HG02763 (cell line): Measurements from ENCODE around the gene CD200R1.

Experiments used
- ATAC-seq: cut with Tn5 transposase; IDR thresholded peaks from one replicate; pipeline ENCODE4 v1.9.1; 2021; ENCODE audit warnings: mild to moderate bottlenecking, moderate library complexity; ENCODE audit not compliant: unreplicated experiment

CD200R1 gene, protein sequence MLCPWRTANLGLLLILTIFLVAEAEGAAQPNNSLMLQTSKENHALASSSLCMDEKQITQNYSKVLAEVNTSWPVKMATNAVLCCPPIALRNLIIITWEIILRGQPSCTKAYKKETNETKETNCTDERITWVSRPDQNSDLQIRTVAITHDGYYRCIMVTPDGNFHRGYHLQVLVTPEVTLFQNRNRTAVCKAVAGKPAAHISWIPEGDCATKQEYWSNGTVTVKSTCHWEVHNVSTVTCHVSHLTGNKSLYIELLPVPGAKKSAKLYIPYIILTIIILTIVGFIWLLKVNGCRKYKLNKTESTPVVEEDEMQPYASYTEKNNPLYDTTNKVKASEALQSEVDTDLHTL

DNA sequence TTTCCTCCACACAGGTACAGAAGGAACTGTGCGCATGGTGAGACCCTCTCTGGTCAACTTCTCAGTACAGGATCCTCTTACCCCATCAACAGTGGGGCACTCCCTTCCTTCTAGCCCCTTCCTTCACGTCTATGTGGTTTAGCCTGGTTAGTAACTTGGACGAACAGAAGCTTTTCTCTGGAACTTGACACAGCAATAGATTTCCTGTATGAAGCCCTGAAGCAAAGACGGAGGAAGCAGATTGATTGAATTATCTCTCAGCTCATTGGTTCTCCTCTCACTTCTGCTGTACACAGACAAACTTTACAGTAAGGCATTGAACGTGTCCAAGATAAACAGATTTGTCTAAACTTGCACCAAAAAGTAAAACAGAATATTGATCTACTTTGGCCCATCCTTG lies at the start of gene CD200R1:
TSS of gene CD200R1 (minus strand) at position 210 of the 400 bp plus-strand sequence. CDS start 246 bp downstream, outside the sequence.
- no peak for ATAC-seq

DNA sequence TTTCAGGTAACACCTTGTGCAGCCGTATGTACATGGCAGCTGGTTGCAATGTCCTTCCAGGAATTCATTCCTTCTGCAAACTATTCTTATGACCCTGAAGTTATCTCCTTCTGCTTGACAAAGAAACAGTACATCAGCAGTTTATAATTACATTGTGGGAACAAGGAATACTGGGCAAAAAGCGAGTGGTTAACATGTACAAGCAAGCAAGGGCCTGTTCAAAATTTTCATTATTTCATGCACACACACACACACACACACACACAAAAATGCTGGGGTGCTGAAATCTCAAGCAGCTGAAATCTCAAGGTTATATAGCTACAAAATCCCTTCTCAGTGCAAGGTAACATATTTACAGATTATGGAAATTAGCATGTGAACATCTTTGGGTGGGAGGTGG lies 46.6 kb upstream of the CD200R1 start:
- ATAC-seq, result no peak

DNA sequence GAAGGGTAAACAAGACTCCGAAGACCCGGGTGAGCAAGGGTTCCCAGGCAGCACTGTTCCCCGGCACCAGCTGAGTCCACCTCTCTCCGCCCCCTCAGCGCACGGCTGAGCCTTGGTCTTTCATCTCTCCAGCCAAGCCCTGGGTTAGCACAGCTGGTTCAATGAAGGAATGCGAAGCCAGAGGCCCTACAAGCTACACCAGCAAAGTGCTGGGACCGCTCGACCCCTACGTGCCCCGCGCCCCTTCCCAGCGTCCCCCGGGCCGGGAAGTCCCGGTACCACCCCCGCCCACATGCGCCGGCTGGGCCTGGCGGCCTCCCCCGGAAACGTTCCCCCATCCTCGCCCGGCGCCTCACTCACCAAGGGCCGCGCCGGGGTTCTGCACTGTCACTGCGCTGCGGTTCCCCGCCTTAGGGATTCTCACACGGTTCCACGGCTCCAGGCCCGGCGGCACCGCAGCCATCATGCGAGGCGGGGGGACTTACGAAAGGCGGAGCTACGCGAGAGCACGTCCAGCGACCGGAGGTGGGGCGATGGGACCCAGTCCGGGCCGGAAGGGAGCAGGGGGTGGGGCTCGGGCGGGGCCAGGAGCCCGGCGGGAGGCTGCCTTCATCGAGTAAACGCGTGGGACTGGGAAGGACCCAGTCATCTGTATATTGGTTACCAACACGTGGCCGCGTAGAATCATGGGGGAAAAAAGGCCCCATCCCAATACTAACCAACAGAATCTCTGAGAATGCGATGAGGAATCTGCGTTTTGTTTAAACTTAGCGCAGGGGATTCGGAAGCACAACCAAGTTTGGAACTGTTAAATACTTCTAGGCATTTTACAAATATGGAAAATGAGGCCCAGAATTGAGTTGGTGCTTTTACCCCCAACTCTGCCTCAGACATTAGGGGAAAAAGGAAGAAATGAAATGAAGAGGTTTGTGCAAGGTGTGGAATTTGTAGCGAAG lies 44.6 kb upstream of the CD200R1 start:
- ATAC-seq, result peak; percentile 84

DNA sequence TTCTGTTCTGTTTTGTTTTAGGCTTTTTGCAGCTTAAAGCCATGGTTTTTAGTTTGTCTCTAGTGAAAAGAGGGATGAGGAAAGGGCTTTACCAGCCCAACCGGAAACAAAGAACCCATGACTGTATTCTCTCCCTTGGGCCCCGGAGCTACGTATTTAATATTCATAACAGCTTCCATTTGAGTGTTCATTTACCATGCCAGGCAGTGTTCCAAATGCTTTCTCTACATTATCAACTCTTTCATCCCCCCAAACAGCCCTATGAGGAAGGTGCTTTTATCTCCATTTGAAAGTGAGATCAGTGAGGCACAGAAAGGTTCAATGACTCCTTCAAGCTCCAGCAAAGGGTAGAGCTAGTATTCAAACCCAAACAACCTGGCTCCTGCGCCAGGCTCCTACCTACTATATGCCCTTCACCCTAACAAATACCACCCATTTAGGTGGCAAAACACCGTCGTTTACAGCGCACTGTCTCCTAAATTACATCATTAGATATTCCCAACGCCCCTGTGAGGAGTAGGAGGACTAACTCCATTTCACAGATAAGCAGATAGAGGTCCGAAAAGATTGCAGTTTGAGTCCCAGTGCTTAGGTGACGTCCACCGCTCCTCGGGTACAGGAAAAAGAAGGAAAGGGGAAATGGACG lies 43.8 kb upstream of the CD200R1 start:
- ATAC-seq, result no peak

DNA sequence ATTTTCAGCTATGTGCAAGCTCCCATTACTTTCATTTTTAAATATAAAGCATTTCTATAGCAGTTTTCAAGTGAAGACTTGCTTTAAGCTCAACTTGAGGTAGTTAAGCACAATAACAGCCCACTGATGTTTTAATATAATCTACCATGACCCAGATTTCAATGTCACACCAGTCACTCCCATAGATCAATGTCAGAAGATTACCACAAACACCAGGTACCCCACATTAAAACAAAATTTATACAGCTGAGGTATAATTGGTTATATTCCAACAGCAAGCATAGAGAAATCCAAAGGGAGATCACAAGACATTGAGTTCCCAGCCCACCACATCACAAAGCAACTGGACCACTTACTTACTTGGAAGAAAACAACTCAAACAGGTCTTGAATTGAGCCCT lies 38.7 kb upstream of the CD200R1 start:
- ATAC-seq, result no peak

DNA sequence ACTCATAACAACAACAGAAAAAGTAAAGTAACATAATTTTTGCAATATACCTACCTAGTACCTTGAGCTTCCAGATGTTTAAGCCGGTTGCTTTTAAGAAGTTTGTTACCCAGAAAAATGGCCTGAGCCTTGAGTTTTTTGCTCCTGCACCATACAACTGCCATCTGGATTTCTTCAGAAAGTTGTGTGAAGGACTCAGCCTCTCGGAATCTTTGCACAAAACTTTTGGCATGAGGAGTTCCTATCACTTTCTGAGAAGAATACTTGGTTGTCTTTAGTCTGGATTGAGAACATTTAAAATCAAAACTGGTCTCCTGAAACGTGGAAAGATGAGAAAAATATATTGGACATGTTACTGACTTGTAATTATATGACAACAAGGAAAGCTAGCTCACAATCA lies 33.2 kb upstream of the CD200R1 start:
- ATAC-seq, result no peak

DNA sequence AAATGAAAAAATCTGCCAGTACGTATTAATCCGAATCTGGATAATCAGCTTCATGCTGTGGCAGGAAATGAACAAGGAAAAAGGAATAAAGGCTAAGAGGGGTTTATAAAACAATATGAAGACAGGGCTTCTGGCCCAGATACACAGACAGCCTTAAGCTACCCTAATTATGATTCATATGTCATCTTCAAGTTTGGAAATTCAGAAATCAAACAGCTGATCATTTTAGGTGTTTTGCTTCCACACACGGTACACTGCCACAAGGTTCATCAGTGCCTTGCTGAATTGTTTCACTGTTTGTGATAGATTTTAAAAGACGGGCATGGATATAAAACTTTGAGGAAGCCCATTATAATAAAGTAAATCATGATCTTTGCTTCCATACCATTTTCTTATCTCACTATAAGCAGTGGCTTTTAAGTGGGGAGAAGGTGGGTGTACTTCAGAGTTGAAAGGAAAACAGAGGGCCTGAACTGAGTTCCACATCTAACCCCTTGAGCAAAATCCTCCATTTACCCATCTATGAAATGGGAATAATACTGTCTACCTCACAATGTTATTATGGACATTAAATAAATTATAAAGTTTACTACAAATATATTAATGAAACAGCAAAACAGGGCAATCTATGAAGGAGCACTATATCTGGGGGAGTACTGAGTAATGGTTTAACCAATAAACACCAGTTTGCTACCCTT lies 31.6 kb upstream of the CD200R1 start:
- no peak for ATAC-seq

DNA sequence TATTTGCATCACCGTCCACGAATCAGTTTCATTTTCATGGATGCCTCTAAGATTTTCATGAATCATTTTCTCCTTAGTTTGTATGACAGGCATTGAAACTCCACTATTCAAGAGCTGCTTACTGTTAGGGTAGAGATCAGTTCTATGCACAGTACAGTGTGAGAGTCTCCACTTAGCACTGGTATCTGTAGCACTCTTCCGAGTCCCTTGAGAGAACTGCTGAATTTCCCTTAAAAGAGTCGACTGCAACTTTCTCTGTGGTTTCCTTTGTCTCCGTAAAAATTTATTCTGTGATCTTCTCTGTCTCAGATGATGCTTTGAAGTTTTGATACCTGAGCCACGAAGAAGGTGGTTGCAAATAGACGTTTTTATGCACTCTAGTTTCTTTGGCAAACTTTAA lies 30.7 kb upstream of the CD200R1 start:
- ATAC-seq, result no peak

DNA sequence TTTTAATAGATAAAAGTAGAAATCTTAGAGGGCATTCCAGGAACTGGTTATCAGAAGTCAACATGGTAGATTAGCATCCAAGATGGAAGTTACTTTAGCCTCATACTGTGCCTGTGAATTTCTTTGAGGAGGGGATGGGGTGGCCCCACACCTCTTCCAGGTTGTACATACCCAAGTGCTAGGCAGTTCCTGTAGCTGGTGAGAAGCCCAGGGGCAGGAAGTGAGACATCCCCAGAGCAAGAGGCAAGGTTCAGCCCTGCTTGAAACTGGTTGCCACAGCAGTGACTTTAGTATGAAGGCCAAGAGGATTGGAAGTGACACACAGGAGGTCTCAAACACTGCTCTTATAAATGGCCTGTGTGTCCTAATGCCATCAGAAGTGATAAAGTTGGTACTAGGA lies 27.8 kb upstream of the CD200R1 start:
- no peak for ATAC-seq

DNA sequence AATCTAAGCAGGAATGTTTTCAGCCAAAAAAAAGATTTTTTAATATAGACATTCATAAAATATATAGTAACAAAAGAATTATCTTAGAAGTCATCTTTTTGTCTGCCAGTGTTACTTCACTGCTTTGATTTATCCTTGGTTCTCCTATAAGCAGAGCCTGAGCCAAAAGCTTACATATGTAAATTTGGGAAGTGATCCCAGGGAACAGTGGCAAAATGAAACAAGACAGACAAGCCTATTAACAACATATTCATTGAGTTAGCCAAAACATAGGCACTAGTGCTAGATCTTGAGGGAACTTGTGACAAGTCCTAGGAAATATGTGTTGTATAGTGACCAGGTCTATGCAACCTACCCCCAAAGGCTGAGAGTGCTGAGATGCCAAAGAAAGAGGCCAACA lies 27.1 kb upstream of the CD200R1 start:
- no peak for ATAC-seq

DNA sequence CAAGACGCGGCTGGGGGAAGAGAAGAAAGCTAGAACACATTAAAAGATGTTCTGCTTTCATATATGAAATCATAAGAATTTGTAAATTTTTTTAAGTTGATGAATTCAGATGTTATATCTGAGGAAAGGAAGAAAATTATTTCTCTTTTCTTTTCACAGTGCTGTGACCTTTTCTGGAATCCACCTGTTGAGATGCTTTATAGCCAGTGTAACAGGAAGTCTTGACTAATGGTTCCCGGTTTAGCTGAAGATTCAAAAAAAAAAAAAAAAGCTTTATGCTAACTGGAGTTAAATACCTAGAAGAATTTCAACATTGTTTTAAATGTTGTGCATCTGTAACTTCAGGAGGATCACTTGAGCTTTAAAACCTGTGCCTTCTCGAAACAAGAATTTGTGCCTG lies 25.8 kb upstream of the CD200R1 start:
- no peak for ATAC-seq

DNA sequence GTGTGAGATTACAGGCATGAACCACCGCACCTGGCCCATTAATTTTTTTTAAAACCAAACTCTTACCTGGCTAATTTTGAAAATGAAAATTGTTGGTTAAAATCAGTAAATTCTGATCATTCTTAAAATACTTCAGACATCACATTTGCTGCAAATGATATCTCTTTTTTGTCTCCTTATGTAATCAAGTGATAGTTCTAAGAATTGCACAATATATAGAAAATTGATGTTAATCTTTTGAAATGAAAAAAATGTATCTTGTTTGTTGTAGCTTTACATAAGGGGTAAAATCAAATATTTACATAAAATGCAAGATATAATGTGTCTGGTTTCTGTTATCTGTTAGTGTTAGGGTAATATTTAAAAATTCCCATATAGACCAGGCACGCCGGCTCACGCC lies 20.9 kb upstream of the CD200R1 start:
- ATAC-seq, result no peak

DNA sequence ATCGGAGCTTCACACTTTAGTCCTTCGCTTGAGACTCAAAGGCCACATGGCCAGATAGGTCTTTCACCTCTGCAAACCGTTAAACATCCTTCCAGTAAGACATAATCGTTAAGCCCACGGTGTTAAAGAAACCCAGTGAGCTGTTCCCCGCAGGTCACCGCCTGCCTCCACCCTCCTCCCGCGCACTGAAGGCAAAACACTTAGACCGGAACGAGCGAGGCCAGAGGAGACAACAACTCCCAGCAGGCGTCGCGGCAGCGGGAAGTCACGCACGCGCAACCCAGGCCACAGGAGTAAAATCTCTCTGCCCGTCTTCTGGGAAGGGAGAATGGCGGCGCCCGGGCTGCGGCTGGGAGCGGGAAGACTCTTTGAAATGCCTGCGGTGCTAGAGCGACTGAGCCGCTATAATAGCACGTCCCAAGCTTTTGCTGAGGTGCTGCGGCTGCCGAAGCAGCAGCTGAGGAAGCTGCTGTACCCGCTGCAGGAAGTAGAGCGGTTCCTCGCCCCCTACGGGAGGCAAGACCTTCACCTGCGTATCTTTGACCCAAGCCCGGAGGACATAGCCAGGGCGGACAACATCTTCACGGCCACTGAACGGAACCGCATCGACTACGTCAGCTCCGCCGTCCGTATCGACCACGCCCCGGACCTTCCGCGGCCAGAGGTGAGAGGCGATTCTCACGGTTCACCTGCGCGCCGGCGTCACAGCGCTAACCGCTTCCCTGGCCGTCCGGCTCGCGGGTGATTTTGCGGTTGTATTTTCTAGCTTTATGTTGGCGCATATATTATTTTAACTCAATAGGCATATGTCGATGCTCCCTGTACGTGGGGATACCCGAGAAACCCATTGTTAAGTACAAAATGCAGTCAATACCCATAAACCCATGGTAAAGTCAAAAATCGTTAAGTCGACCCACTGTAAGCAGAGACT lies 16.0 kb upstream of the CD200R1 start, which contains the start of gene GTPBP8:
TSS of gene GTPBP8 (plus strand) at position 313 of the 931 bp plus-strand sequence. CDS start at position 329, 16 bp downstream.
- peak; percentile 92 for ATAC-seq

DNA sequence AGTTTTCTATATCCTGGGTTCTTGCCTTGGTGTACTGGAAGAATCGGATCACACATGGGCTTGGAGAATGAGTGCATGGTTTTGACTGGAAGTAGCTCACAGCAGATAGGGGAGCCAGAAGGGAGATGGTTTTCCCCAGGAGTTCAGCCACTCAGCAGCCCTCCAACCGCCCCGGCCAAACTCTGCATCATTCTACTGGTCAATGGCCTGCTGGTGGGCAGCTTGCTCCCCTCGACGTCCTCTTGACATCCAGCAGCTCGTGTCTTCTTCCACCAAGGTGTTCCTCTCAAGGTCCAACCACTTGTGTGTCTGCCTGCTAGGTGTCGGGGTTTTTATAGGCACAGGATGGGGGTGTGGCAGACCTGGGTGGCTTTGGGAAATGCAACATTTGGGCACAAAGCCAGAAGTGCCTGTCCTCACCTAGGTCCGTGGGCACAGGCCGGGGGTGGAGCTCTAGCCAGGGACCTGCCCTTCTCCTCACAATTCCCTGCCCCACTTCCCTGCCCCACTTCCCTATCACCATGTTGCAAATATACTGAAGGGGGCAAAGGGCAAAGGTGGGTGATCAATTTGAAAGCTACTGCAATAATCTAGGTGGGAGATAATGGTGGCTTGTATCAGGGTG lies 12.9 kb upstream of the CD200R1 start:
- no peak for ATAC-seq

DNA sequence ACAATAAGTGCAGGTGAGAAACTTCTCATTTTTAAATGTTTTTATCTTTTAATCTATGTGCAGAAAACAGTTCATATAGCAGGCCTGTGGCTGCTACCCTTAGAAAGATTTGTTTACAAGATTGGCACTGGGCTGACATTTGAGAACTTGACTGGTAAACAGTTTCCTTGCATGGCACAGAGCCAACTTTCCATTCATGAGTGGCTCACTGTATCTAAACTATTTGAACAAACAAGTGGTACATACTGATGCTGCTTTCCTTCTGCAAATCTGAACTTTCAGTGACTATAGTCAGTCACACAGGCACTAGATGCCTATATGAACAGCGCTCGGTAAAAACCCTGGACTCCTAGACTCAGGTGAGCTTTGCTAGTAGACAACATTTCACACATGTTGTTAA lies 9.6 kb upstream of the CD200R1 start:
- no peak for ATAC-seq

DNA sequence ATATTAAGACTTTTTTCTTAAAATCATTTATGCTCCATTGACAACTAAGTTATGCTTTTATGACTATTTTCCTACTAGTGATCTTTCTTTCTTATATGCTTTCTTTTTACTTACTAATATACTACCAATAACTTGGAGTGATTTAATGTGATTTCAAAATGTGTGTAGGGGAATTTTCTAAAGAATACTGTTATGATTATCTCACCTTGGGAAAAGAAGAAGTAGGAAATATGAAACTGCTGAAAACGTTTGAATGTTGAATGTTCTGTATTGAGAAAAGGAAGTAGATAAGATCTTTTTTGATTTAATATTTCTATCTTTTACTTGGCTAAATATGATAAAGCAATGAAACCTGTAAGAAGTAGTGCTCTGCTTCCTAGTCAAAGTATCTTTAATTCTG lies 7.8 kb upstream of the CD200R1 start:
- ATAC-seq, result no peak

DNA sequence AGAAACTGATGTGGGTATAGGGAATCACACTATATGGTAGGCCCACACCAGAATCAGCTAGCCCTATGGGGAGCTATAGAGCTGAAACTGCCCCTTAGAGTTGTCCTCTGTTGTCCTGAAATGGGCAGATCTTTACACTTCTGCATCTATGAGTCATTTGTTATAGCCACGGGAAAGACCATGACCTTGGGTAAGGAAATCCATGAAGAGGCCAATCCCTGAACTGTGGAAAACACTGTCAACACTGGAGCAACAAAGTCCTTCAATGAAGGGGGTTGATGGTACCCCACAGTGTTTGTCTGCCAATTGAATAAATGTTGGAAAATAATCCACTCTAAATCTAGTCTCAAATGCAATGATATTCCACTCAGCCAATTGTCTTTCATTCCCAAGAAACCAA lies 5.2 kb upstream of the CD200R1 start:
- ATAC-seq, result no peak

DNA sequence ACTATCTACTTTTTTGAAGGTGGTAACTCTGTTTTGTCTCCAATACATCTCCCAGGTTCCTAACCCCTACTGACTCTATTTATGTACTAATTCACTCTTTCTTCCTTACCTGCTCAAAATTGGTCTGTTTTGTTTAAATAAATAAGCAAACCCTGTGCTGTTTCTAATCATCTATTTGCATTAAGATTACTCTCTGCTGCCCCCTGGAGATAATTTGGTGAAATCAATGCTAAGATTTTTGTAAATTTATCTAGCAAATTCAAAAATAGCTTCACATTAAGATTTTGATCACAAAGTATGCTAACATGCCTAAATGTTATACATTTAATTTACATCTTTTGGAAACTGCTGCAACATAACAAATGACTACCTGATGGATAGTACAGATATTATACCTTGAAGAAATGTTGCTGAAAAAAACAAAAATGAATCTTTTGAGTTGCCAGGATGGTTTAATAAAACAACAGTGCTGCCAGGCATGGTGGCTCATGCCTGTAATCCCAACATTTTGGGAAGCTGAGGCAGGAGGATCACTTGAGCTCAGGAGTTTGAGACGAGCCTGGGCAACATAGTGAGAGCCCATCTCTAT lies 4.4 kb upstream of the CD200R1 start:
- no peak for ATAC-seq

DNA sequence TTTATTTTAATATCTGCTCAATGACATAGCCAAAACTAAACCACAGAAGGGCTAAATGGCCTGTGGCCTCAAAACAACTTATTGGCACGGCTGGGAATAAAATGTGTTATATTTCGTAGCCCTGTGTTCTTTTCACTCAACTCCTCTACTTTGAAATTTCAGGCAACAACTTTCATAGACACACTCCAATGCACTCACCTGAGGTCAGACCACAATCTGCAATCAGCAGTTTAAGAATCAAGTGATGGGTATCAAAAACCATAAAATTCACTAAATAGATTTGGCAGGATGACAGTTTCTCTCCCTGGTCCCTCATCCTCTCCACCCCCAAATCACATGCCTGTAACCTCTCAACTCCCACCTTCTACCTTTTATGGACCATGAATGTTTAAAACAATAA lies 2.0 kb upstream of the CD200R1 start:
- no peak for ATAC-seq
